CD4-positive, alpha-beta T cell treated with Interleukin-4 for 1 hour (primary cell): ENCODE results near the gene ASTL.

Source experiments
- DNase-seq, 2 donors: peaks; one replicate each; pipeline ENCODE4 v3.0.0-alpha.2; 2020 to 2022

ASTL gene

DNA sequence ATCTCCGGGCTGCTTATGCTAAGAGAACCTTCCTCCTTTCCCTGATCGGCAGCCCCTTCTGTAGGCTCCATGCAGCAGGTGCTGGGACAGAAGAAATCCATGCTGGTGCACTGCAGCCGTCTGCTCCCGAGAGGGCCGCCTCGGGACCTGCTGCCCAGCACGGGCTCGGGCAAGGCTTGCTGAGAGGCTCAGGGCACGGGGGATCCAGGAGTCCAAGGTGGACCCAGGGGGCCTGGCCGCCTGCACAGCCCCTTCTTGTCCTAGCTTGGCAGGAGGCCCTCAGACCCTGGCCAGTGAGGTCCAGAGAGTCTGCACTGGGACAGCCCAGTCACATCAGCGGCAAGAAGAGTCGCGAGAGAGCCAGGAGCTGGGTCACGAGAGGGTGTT is 20.2 kb upstream of the ASTL start:
- no peak for DNase-seq

DNA sequence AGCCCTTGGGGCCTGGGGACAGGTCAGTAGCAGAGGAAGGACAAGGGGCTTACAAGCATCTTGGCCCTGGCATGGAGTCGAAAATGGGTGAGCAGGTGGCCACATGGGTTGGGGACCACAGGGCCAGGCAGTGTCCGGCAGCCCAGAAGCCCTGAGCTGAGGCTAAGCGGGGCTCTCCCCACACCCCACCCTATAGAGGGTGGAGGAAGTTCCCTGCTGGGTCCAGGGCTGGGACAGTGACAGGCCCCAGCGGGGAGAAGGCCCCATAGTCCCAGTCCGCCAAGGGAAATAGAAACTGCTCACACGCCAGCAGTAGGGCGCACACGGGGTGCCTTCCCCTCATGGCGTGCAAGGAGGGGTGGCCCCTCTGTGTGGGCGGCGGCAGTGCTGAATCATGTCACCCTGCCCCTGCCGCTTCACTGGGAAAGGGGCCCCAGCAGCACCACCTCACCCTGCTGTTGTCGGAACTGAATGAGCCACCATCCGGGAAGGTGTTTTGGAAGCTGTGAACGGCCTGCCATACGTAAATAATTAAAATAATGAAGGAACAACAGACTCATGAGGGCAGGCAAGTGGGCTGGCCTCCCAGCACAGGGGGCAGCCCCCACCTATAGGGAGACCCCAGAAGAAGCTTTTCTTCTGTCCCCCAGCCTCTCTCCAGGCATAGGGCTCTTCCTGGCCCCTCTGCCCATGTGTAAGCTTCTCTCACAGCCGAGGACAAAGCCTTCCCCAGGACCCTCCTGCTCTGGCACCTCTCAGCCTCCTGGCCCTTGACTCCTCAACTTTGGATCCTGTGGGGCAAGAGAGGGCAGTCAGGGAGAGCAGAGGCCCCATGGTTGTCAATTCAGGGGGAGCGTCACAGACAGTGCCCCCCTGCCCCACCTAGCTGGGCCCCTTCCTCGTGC is 19.6 kb upstream of the ASTL start:
- DNase-seq, result peak; percentile 67 to 74

DNA sequence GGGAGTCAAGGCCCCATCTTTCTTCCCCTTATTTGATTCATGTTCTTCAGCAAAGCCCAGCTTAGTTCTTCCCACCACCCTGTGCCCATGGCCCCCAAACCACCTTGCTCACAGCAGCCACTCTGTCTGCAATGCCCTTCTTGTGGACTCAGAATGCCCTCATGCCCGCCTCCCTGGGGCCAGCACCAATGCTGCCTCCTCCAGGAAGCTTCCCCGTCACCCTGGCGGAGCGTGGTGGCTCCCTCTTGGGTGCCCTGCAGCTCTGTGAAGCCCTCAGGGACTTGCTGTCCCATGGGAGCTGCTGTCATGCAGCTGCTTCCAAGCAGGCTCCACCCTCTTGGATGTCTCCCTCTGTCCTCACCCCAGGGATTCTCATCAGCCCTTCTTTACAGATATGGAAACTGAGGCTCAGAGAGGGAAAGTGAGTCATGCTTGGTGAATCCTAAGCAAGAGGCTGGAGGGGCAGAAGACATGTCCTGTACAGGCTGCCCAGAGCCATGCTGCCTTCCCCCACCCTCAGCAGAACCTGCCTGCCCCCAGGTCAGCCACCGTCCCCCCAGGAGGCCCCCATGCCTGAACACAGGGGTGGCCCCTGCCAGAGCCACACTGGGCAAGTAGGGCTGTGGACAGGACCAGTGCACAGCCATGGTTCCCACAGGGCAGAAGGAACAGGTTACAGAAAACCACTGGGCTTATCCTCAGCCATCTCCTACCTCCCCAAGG is 18.8 kb upstream of the ASTL start:
- no peak for DNase-seq

DNA sequence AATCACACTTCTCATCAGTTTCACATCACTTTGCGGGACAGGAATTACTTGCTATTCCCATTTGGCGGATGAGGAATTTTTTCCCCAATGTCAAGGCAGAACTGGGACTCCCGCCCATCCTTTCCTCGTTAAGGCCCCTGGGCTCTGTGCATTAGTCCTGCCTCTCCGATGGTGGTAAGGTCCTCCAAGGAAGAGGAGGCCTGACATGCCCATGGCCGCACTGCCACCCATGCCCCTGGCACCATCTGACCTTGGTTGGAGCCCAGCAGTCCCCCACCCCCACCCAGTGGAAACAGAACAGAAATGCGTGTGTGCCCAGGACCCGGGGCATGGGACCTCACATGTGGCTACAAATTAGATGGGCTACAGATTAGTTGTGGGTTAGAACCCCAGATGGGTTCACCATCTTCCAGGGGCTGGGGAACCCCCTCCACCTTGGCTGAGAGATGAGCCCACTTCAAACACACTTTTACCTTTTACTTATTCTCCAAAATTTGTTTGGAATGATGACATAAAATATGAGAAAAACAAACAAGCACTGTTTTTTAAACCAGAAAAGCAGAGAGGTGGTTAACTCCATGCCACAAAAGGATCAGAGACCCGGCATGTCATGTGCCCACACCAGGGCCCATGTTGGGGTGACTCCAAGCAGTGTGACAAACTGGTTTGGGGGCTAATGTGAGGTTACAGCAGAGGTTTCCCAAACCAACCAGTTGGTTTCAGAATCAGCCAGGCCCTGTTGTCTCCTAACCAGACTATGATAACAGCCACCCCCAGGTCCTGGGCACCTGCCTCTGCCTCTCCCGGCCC is 17.9 kb upstream of the ASTL start:
- DNase-seq, result peak; percentile 47 to 66

DNA sequence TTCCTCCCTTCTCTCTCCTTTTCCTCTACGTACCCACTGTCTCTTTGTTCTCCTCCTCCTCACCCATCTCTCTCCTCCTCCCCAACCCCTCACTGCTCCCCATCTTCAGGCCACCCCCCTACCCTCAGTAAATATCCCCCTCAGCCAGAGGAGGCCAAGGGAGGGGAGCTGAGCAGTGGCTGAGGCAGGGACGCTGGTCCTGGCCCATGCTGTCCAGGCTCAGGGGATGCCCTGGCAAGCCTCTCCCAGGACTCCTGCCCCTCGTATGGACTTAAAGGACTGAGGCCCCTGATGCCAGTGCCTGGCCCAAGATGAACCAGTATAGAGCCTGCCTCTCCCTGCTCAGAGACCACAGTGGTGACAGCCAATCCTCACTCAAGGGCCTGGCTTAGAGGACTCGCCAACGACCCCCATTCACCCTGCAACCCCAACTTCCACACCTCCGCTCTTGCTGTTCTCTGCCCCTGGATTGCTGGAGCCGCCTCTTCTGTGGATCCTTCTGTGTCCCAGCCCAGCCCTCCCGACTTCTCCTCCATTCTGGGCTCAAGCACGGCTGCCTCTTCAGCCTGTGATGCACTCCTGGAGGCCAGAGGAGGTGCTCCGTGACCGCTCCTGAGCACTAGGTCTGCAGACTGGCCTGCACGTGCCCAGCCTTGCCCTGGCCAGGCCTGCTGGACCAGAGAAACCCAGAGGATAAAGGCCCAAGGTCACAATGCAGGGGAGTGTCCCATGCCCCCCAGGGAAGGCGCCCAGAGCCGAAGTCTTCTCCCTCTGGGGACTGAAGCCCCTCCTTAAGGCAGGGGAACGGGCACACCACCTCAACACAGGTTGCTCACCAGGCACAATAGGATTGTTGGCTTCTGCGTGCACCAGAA is 16.4 kb upstream of the ASTL start:
- DNase-seq, result no peak

DNA sequence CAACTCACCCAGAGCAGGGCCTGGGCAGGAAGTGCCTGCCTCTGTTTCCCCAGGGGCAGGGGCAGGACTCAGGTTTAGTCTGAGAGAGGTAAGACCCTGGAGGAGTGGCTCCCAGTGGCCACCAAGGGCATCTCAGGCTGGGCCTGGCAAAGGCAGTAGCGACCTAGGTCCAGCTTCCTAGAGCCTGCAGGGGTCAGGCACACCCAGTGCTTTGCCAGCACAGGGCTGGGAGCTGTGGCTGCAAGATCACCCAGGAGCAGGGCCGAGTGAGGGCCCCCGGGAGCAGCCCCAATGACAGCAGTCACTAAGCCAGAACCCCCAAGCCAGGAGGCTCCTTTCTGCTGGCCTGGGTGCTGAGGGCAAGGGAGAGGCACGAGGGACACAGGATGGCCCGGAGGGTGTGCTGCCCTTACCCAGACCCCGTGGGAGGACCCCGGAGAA is 15.7 kb upstream of the ASTL start:
- no peak for DNase-seq

DNA sequence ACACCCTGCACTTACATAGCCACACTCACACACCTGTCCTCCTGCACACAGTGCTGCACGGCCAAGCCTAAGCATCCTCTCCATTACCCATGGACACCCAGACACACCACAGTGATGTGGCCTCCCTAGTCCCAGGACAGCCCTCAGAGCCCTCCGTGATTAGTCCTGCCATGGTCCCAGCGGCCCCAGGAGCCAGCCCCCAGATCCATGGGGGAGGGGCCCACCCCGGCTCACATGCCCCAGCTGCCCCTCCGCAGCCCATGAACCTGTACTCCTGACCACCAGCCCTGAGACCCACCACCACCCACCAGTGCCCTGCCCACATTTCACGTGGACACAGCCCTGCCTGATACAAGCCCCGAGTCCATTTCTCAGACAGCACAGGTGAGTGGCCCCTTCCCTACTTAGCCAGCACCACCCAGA is 15.0 kb upstream of the ASTL start:
- no peak for DNase-seq

DNA sequence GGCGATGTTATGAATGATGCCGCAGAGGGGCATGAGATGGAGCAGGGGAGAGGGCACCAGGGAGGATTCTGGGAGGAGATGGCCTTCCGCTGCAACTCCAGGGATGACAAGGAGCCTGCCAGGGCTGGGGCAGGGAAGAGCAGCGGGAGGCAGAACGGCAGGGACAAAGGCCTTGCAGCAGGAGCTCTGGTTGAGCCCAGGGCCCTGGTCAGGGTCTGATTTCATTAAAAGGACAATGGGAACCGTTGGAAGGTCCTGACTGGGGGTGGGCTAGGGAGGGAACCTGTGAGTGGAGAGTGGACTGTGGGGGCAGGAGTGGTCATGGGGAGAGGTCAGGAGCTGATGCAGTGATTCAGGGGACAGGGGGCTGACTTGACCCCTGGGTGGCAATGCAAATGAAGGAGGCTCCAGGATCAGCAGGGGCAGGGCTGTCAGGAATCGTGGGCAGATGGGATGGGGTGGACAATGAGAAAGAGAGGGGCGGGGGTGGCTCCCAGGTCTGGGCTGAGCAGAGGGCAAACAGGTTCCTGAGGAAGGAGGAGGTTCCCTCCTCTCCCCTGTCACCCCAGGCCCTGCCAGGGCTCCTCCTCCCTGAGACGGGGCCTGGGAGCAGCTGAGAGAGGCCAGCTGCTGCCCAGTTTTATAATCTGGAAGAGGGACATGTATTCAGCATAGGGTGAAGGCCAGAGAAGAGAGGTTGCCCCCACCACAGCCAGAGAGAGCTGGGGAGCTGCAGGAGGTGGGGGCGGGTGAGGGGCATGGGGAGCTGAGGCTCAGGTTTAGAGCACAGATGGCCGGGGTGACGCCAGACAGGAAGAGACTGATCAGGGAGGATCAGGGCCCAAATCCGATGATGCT is 14.2 kb upstream of the ASTL start:
- DNase-seq, result no peak

DNA sequence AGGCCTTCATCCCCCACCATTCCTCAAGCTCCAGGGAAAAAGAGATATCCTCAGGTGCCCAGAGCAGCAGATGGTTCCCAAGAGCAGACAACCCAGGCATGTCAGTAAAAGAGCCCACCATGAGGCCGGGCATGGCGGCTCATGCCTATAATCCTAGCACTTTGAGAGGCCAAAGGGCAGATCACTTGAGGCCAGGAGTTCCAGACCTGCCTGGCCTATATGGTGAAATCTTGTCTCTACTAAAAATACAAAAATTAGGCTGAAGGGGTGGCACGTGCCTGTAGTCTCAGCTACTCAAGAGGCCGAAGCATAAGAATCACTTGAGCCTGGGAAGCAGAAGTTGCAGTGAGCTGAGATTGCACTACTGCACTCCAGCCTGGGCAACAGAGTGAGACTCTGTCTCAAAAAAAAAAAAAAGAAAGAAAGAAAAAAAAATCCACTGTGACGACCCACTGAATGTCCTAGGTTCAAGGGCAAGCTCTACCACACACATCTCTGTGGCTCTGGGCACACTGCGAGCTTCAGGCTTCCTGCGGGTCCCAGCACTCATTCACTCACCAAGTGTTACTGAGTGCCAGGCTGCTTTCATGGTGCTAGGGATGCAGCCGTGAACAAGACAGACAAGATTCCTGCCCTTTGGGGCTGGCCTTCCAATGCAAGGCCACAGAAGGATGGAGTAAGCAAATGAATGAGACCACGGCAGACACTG is 13.4 kb upstream of the ASTL start:
- no peak for DNase-seq

DNA sequence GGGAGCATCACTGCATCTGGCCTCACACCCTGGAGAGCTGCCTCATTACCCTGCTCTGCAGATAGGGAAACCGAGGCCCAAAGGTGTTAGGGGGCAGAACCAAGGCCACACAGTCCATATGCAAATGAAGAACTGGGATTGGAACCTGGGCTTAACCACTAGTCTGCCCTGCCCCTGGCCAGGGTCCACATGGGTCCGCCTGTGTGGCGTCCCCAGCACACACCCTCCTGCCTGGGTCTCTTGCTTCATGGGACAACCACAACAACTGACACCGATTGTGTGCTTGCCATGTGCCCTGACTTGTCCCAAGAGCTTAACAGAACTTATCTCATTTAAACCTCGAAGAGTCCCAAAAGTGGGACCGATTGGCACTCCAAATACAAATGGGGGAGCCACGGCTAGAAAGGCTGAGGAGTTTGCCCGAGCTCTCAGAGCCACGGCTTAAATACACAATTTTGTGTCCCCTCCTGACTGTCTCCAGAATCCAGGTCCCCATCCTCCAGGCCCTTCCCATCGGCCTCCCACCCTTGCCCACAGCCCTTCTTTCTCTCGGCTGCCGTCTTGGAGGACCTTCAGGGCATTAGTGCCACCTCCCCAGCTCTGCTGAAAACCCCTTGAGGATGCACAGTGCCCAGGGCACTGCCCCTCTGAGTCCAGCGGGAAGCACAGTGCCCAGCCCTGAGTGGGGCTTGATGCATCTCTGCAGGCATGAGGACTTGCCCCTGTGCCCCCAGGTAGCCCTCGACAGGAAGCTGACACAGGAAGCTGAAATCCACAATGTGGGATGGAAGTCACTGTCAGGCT is 12.7 kb upstream of the ASTL start:
- no peak for DNase-seq

DNA sequence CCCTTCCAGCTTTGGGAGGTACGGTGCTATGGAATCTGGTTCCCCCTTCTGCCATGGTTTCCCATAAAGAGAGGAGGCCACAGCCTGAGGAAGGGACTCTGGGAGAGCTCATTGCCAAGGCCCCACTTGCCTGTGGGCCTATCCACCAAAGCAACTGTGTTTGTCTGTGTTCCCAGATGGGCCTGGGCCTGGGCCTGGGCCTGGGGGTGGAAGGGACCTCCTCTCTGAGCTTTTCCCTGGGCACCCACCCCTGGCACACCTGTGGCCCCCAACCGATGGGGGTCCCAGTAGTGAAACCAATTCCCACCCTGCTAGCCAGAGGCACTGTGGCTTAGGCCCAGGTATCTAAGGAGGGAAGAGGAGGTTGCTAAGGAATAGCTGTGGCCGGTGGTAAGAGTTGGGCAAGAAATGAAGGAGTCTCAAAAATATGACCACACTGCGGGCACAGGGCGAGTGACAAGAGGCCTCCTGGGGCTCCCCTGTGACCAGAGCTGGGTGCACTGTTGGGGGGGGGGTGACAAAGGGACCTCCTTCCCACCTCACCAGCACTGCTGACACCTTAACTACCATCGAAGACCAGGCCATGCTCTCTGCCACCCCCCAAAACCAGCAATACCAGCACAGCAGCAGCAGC is 11.8 kb upstream of the ASTL start:
- no peak for DNase-seq

DNA sequence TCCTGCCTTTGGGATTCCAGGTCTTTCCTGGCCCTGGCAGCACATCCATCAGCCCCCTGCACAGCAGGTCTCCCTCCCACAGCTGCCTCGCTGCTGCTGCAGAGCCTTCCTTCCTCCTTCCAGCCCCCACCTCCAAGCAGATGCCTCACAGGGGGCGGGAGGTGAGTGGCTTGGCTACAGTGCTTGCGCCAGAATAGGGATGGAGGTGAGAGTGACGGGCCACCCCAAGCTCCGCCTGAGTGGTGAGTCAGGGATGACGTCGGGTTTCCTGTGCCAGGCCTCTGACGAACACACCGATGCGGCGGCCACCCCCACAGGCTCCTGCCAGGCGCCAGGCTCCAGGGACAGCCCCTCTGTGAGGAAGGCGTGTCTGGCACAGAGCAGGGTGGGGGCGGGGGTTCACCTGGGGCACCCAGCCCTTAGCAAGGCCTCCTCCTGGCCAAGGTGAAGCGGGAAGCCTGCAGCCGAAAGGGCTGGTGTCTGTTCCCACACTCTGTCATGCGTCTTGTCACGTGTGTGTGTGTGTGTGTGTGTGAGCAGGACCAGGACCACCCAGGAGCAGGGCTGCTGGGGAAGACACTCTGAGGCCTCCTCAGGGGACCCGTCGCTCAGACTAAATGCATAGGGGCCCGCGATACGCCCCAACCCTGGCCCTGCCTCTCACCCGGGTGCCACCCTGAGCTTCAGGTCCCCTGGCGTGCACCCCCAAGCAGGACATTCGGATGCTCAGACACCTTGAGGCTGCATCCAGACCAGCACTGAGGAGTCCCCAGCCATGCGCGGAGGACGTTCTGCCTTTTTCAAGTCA is 10.3 kb upstream of the ASTL start:
- DNase-seq, result peak; percentile 97 to 99

DNA sequence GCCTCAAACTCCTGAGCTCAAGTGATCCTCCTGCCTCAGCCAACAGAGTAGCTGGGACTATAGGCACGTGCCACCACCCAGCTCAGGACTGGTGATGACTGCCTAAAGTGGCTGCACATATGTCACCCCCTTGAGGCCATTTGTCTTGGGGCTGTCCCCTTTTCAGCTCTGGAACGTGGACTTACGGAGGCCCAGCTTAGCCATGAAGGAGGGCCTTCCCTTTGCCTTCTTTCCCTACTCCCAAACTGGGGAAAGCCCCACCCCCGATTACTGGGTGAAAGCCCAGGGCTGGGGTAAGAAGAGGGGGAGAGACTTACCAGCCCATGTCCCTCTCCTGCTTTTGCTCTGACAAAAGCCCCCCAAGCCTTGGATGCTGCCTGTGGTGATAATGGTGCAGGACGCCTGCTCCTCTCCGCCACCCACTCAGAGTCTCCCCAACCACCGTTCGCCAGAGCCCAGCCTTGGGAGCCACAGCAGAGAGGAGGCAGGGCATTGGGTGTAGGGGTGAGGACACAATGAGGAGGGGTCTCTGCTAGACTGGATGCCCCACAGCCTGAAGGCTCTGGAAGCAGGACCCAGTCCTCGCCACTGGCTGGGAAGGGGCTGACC is 9.4 kb upstream of the ASTL start:
- no peak for DNase-seq

DNA sequence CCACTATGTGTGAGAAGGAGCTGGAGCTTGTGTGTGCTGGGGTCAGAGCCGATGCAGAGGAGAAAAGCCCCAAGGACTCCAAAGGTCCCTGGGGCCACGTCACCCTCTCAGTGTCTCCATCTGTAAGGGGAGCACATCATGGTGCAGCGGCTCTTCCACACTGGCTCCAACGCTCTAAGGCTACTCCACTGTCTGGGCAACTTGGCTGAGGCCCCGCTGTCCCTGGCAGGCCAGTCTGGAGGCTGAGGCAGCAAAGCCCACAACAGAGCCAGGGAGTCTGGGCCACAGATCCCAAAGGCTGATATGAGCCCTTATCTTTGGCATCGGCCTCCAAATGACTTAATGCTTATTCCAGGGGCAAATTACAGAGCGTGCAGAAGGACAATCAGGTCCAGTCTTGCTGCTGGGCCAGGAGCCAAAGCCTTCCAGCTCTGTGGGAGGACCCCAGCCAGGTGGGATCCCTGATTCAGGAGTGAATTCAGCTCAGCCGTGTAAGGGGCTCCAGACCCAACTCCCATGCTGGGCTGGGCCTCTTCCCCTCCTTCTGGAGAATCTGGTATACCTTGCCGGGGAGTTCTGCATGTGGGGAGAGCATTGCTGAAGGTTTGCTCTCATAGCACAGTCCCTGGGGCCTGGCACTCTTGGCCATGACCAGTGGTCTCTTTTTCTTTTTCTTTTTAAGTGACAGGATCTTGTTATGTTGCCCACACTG is 8.7 kb upstream of the ASTL start:
- peak in 1 of 2 donors; percentile 40 for DNase-seq

DNA sequence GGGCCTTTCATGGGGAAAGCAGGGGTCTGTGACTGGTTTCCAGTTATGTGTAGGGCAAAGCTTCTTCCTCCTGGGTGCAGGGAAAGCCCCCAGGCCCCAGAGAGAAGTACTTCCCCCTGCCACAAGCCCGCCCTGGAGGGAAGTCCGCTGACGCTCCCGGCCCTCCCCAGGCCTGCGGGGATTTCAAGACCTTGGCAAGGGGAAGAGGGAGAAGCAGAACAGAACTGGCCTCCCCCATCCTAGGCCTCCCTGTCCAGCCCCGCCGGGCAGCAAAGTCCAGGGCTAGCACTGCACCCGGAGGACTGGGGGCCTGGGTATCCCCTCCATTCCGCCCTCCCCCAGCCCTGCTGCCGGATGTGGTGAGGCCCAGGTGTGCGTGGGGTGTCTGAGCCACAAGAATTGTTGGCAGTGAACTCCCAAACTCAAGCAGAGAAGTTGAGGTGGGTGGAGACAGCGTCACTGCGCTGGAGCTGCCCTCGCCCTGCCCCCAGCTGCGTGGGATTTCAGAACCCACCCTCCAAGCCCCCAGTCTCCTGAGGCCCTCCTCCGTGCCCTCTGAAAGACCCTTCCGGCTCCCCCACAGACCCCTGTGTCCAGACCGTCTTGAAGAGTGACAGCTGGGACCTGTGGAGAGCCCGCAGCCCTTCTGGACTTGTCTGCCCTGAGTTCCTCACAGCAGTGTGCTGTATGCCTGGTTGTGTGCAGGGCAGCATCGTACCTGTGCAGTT is 8.0 kb upstream of the ASTL start:
- peak; percentile 91 to 92 for DNase-seq

DNA sequence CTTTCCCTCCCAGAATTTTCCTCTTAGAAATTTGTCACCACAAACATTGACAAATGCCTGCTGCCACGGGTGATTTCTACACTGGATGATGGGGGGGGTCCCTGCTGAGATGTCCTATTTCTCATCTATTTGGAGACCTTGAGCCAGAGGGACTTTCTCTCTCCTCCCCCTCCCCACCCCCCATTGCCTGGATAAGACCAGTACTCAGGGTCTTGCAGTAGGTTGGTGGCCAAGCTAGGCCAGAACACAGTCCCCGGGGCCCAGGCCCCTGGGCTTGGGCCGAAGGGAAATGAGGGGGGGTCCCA is 7.5 kb upstream of the ASTL start:
- DNase-seq, result no peak
